ENCODE measurements around the gene BMF.
"Not testable (repeated sequence)": the region's sequence is repeated elsewhere in the genome, so short reads cannot be mapped to it uniquely, and the experiment has no call there.

BMF gene

GRCh38 chr15:40128766-40129660, 20.3 kb upstream of the BMF start:
- DNase-seq: no peak

GRCh38 chr15:40125950-40126349, 17.3 kb upstream of the BMF start:
- no peak for DNase-seq

DNA sequence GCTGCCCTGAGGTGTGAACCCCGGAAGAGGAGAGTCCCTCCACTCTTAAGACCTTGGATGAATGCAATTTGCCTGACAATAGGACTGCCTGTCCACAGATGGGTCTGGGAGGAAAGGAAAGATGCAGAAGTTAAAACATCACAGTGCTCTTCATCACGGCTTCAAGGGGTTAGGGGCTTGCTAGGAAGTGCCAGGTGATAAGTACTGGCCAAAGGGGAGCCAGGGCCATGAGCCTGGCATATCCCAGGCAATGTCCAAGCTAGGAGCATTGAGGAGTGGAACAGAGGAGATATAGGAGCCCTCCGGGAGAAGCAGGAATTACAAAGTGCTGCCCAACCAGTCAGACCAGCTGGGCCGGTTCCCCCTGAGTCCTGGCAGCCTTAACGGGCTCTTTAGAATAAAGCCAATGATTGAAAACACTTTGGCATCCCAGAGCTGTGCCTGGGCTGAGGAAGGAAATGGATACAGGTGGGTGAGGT, 16.2 kb upstream of the BMF start:
- DNase-seq: not testable (repeated sequence)

GRCh38 chr15:40124333-40124732, 15.7 kb upstream of the BMF start:
- not testable (repeated sequence) for DNase-seq

- DNase-seq: not testable (repeated sequence)
Measured at GRCh38 chr15:40123863-40124262, 15.2 kb upstream of the BMF start.

DNA sequence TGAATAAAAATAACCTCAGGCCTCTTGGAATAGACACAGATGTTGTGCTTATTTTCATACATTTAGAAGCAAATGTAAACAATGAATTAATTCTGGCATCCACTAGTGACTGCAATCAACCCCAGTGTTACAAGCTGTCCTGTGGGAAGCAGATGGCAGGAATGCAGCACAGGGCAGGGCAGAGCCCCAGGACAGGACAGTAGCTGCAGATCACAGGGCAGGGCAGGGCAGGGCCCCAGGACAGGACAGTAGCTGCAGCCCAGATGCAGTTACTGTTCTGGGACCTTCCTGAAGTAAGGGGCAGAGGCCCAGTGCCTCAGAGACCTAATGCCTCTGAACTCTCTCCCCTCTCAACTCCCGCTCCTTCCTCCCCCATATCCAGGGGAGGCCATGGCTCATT, 14.3 kb upstream of the BMF start:
- not testable (repeated sequence) for DNase-seq

- peak; percentile 93 for DNase-seq
Measured at GRCh38 chr15:40121911-40122638, 13.4 kb upstream of the BMF start.

DNA sequence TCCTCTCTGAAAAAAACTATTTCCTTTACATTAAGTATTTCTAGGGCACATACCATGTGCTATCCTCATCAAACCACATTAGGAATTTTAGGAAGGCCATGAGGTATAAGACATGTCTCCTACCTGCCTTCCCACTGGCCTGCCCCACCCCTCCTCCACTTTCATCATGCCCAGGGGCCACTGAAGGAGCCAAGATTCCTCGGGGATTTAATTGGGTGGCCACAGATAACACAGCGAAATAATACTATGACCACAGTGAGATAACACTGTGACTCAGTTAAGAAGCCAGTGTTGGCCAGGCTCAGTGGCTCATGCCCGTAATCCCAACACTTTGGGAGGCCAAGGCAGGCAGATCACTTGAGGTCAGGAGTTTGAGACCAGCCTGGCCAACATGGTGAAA, 9.8 kb upstream of the BMF start:
- no peak for DNase-seq

DNA sequence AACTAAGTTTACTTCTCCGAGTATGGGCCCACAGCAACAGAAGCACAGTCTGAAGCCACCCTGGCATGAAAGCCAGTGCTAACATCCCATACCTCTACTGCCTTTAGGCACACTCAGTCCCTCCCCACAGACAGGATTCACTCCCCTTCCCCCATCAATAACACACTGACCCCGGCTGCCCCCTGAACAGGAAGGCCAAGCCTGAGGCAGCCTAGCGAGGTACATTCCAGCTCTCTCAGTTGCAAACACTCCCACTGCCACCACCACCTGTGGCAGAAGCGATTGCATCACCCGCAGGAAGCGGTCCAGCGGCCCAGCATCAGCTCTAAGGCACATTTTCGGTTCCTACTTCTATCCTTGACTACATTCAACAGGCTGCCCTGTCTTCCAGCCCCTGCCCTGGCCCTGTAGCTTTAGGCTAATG, 7.0 kb upstream of the BMF start:
- DNase-seq: peak; percentile 76

- DNase-seq: not testable (repeated sequence)
Measured at GRCh38 chr15:40115106-40115505, 6.4 kb upstream of the BMF start.

- DNase-seq: no peak
Measured at GRCh38 chr15:40114218-40114617, 5.5 kb upstream of the BMF start.

DNA sequence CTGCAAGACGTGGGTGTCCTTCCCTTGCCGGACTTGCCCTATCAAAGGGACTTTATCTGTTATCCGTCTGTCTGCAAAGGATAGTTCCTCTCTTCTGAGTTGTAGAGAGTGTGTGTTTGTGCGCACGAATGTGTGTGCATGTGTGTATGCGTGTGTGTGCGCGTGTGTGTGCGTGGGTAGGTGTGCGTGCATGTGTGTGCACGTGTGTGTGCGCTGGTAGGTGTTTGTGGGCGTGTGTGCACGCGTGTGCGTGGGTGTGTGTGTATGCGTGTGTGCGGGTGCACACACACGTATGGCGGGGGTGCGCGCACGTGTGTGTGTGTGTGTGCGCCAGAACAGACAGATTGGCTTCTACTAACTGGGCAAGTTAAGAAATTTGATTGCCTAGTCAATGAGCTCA, 4.1 kb upstream of the BMF start:
- DNase-seq: no peak

DNA sequence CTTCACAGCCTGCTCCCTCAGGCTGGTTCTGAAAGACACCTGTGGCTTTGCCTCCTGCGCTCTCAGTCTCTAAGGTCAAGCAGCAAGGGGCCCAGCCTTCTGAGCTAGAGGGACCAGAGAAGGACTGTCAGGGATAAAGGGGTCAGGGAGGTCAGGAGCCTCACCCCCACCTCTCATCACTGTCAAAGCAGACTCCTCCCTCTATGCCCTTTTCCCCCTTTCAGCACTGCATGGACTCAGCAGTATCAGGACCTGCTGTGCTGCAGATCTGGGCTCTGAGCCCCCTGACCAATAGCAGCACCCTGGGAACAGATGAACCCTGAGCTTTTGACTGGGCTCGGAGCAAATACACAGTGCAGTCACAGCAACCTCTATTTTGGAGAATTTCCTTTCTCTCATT, 3.2 kb upstream of the BMF start:
- DNase-seq: no peak

DNA sequence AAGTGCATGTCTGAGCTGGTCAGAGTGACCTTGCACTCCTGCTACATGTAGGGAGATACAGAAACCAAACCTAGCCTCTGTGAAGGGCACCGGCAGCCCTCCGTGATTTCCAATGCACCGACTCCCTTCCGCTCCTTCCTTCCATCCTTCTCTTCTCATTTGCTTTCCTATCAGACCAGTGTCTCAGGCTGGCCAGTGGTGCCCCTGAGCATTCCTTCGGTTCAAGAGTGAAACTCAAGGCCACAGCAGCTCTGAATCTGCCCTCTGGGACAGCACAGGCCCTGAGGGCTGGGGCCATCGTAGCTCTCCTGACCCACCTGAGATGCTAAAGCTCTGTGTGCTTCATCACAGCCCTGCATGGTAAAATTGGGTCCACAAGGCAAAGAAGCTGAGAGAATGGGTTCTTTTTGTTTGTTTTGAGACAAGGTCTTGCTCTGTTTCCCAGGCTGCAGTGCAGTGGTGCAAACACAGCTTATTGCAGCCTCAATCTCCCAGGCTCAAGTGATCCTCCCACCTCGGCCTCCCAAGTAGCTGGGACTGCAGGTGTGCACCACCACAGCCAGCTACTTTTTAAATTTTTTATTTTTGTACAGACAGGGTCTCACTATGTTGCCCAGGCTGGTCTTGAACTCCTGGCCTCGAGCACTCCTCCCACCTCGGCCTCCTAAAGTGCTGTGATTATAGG, 2.3 kb upstream of the BMF start:
- no peak for DNase-seq

DNA sequence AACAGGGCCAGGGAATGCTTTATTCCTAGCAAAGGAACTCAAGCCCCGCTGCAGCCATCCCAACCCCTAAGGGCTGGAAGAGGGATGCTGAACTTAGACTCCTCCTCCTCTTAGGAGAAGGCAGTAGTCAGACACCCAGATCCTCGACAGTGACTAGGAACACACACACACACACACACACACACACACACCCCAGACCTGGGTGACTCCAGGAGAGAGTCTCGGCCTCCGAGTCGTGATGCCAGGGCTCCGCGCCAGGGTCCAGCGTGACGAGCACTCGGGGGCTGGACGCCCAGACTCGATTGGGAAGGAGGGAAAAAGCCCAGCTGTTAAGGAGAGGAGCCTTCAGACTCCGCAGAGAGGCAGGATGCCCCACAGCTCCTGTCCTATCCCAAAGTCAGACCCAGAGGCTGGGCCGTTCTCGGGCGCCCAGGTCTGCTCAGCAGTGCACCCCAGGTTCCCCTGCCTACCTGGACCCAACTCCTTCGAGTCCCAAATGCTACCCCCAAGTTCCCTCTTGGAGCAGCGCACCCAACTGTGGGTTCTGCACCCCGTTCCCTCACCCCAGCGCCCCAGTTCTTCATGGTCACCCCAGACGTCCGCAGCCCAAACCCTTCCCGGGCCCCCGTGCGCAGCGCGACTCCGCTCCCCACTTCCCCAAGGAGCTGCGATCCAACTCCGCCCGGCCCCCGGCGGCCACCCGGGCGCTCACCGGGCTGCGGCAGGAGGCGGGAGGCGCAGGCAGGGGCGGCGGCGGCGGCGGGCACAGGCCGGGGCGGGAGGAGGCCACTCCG, 421 bp downstream of the BMF start:
- DNase-seq: no peak

DNA sequence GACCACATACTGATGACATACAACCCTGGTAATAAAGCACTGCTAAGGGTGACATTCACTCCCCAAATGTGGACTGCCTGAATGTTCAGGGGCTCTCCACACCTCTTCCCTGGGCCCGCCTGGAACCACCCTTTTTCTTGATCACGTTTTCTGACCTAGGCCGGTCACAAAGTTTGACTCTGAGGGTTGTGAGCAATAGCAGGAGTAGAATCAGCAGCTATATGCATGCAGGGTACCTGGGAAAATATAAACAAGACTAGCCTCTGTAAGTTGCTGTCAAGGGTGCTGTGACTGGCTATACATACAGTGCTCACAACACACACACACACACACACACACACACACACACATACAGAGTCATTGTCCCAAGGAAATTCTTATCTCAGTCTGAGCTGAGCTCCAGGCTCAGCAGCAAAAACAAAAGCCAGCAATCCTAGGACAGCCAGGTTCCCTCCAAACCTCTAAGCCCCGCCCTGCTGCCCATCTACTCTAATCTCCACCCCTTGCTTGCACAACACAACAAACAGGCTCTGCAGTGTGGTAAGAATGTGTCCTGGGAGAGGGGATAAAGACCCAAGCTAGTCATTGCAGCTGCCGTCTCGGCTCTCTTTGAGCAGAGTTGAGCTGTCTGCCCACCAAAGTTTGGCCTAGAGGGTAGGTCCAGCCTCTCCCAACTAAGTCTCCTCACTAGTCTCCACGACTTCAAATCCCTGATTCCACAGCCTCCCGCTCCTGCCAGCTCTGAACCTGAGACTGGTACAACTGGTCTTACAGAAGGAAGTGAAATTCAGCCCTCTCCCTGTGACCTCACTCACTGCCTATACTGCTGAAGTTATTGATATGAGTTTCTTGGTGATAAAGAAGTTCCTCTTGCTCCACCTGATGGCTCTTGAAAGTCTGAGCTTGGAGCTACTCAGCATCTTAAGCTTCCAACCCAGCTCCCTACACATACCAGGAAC, 2.2 kb downstream of the BMF start:
- peak; percentile 82 for DNase-seq

DNA sequence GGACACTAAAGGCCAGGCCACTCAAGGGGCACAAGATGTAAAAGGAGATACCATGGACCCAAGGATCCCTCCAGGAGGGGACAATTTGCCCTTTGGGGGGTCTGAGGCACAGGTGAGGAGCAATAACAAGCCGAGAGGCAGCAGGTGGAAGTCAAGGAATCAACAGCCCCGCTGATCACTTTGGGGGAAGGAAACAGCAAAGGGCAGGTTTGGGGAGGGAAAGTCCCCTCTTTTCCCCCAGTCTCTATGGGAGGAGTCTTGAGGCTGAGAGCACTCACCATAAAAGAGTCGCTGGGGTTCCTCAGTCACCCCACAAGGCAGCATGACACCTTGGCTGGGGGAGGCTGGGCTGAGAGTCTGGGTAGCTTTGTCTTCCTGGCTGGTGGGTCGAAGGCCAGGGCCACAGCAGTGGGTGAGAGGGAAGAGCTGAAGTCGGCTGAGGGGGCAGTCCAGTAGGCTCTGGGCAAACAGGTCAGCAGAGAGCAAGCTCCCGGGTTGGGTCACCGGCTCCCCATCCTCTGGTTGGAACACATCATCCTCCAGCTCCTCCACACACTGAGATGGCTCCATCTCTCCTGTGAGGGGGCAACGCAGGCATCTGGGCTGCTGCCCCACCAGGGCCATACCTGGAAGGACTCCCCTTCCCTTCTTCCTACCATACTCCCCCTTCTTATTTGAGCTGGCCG, 3.0 kb downstream of the BMF start:
- peak; percentile 48 for DNase-seq

DNA sequence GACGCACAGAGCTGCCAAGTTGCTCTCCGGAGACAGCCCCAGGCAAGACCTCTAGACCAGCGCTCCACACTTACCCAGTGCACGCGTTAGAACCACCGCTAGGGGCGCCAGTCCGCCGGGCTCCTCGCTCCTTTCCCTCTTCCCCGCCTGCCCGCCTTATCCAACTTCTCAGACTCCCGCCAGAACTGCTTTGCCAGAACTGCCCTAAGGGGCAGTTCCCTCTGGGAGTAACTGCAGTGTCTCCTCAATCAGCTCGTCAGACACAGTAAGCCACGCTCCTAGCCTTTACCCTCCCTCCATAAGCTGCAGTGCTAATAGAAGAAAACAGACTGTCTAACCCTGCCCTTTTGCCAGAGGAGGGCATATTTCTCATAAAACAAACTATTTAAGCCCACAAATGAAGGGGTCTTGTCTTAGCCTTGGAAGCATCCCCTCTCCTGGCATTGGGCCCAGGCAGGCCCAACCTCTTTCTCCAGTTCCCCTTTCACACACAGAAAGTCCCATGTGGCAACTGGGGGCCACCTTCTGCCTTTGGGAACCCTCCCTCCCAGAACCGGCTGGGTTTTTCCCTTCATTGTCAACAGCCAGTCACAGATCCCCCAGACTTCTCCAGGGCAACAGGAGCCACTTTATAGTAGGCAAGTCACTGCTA, 3.7 kb downstream of the BMF start:
- peak; percentile 89 for DNase-seq

DNA sequence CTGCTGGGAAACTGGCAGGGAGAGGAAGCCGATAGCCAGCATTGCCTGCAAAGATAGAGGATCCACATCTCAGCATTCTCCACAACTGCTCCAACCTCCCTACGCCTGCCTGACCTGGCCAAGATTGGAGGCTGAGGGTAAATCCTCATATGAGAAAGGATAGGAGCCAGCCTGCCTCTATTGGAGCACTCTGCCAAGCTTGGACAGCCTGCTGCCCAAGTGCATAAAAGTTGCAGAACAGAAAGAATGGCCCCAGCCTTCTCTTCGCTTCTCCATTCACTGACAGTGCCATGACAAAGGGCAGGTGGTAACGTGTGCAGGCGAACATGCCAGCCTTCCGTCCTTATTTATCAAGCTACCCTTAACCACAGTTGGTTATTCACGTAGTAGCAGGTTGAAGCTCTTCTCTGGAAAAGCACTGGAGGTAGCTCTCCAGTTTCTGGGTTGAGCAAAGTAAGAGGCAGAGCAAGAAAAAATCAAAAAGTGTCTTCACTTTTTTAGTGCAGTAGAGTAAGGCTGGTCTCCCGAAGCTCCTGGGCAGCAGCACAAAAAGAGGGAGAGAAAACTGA, 4.3 kb downstream of the BMF start:
- no peak for DNase-seq

DNA sequence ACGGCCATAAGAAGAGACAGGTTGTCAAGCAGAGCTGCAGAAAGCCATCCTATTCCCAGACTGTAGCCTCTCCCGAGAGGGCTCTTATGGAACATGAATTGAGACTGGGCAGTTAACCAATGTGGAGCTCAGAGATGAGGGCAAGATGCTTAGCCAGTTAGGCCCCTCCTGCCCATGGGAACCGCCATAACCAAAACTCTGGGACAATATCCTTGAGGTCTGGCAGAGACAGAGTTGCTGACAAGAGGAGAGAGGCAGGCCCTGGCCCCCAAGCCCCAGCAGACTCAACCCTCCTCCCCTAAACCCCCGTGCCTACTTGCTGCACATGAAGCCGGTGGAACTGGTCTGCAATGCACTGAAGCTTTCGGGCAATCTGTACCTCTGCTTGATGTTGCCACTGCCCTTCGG, 4.8 kb downstream of the BMF start:
- no peak for DNase-seq
